Esophagus muscularis mucosa (tissue), 3 donors: Measurements from ENCODE around the gene DVL1.

Experiments used
- POLR2AphosphoS5 ChIP-seq, 2 donors: sonication (generic); formaldehyde crosslinking; IDR thresholded peaks; one replicate each; pipeline ENCODE4 v1.6.1; 2017; ENCODE audit warnings: antibody characterized with exemption in 2 of 2
- TF ChIP-seq, protein P1 (sequence below), 3 experiments: fragments of 200-600 bp in 2 of 3; fragments of 450-650 bp in 1 of 3; sonication (generic) in 2 of 3; IDR thresholded peaks; one replicate each; pipeline ENCODE4 v1.5.1; 2017 to 2019; ENCODE audit warnings: antibody characterized with exemption in 3 of 3, mild to moderate bottlenecking in 2 of 3, moderate library complexity in 1 of 3

DNA sequence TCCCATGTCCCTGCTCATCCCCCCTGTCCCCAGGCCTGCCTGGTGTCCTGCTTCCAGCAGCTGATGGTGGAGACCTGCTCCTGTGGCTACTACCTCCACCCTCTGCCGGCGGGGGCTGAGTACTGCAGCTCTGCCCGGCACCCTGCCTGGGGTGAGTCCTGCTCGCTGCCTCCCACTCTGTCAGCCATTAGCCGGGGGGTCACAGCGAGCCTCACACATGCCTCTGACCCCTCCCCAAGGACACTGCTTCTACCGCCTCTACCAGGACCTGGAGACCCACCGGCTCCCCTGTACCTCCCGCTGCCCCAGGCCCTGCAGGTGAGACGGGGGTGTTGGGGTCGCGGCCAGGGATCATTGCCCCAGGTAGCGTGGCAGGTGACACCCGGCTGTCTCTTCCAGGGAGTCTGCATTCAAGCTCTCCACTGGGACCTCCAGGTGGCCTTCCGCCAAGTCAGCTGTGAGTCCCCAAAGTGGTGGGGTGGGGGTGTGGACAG lies 58.9 kb downstream of the DVL1 start:
- TF ChIP-seq POLR2AphosphoS5 (IDR thresholded peaks at IDR 0.05) = no peak
- TF ChIP-seq, protein P1, sequence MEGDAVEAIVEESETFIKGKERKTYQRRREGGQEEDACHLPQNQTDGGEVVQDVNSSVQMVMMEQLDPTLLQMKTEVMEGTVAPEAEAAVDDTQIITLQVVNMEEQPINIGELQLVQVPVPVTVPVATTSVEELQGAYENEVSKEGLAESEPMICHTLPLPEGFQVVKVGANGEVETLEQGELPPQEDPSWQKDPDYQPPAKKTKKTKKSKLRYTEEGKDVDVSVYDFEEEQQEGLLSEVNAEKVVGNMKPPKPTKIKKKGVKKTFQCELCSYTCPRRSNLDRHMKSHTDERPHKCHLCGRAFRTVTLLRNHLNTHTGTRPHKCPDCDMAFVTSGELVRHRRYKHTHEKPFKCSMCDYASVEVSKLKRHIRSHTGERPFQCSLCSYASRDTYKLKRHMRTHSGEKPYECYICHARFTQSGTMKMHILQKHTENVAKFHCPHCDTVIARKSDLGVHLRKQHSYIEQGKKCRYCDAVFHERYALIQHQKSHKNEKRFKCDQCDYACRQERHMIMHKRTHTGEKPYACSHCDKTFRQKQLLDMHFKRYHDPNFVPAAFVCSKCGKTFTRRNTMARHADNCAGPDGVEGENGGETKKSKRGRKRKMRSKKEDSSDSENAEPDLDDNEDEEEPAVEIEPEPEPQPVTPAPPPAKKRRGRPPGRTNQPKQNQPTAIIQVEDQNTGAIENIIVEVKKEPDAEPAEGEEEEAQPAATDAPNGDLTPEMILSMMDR (IDR thresholded peaks at IDR 0.05) = peak; percentile 51 to 70 (median 63)
